Upper lobe of left lung (tissue), 6 donors: ENCODE measurements around the gene TEX264. TPM values are rescaled to one million over a fixed set of nuclear protein-coding genes. Genes with fewer than 3 reads are reported as not detected.
A peak's percentile ranks its signal among the peaks of the same experiment; 100 is the strongest.

ENCODE experiments used
- ATAC-seq, 2 donors: fragments of 200-7000 bp; cut with Tn5 transposase; one replicate each; pipeline ENCODE4 v1.9.1; 2022; ENCODE audit warnings: mild to moderate bottlenecking in 2 of 2, moderate library complexity in 2 of 2; ENCODE audit not compliant: low FRiP score in 2 of 2
- DNase-seq, 2 donors: peaks; one replicate each; pipeline ENCODE4 v3.0.0-alpha.2; 2019 to 2020
- H3K27ac ChIP-seq, 4 donors: fragments of 200-600 bp; sonication (generic); one replicate each; pipeline ENCODE4 v1.5.1; 2016 to 2019
- H3K27me3 ChIP-seq, 4 donors: fragments of 200-600 bp; sonication (generic); one replicate each; pipeline ENCODE4 v1.5.1; 2017 to 2019
- H3K36me3 ChIP-seq, 4 donors: fragments of 200-600 bp; sonication (generic); one replicate each; pipeline ENCODE4 v1.5.1; 2016 to 2019
- H3K4me1 ChIP-seq, 4 donors: fragments of 200-600 bp; sonication (generic); one replicate each; pipeline ENCODE4 v1.5.1; 2018 to 2019
- H3K4me3 ChIP-seq, 4 donors: fragments of 200-600 bp; sonication (generic); one replicate each; pipeline ENCODE4 v1.5.1; 2017 to 2019; ENCODE audit warnings: mild to moderate bottlenecking in 2 of 4, moderate library complexity in 1 of 4
- H3K9me3 ChIP-seq, 4 donors: fragments of 200-600 bp; sonication (generic); one replicate each; pipeline ENCODE4 v1.5.1; 2018 to 2019
- CTCF ChIP-seq, 6 experiments: fragments of 450-650 bp in 4 of 6; fragments of 200-600 bp in 2 of 6; sonication (generic) in 2 of 6; IDR thresholded peaks; one replicate each; pipeline ENCODE4 v1.5.1; 2016 to 2019; ENCODE audit warnings: antibody characterized with exemption in 6 of 6
- EP300 ChIP-seq, 4 donors: sonication (generic); formaldehyde crosslinking; IDR thresholded peaks; one replicate each; pipeline ENCODE4 v1.5.1; 2017; ENCODE audit warnings: antibody characterized with exemption in 4 of 4, control low read depth in 2 of 4
- POLR2A ChIP-seq, 4 donors: fragments of 450-650 bp; IDR thresholded peaks; one replicate each; pipeline ENCODE4 v1.5.1; 2016 to 2017; ENCODE audit warnings: antibody characterized with exemption in 4 of 4, mild to moderate bottlenecking in 2 of 4
- POLR2AphosphoS5 ChIP-seq, 2 donors: sonication (generic); formaldehyde crosslinking; IDR thresholded peaks; one replicate each; pipeline ENCODE4 v1.5.1; 2017; ENCODE audit warnings: antibody characterized with exemption in 2 of 2
- WGBS, 2 donors: methylation state at CpG; one replicate each; pipeline ENCODE4 v1.1.5; 2017 to 2018; 5-methylcytosine and 5-hydroxymethylcytosine counted together
- total RNA-seq, 6 donors: library from RNA; depleted of rRNA in 4 of 6; stranded (reverse); fragments of >200 nt in 4 of 6; gene quantifications; one replicate each; pipeline versions ENCODE4 v1.1.0 to v1.2.1, GENCODE V29; 2016 to 2021
- donor health status: DM: no; HTN: no; CAD: no; lungs with moderate emphysema.
- donor health status: DM: no; HTN: yes; CAD: no; lungs with severe emphysema.

TEX264 gene
- total RNA-seq, 6 donors from 2014 or later: 40.4 to 86.5 (median 55.5) TPM

DNA sequence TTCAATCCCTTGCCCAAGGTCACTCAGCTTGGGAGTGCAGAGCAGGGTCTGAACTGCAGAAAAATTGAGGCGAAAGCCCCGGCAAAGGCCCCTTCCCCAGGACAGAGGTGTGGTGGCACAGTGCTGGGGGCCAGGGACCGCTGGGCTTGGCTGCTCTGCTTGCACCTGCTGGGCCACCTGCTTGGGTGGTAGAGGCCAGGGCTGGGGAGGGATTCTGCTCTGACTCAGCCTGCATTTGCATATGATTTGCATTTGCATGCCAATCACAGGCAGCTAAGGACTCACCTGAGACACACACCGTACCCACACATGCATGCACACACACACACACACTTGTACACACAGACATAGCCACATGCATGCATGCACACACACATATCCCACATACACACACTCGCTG, 45.8 kb downstream of the TEX264 start:
- Histone ChIP-seq H3K27me3 (no peaks in the 10 kb centered on the region), H3K4me1 (no peaks in the 10 kb centered on the region), H3K36me3 (no peaks in the 10 kb centered on the region), H3K27ac (no peak overlapping the region), H3K4me3 (no peak overlapping the region), H3K9me3 (no peaks in the 10 kb centered on the region)
- 79 to 89% methylated on average over 2 to 5 of the region's 5 CpGs for WGBS, 2 donors
- no peak for DNase-seq
- no peak for TF ChIP-seq EP300 (IDR thresholded peaks at IDR 0.05)
- TF ChIP-seq POLR2A (IDR thresholded peaks at IDR 0.05): no peak
- TF ChIP-seq POLR2AphosphoS5 (IDR thresholded peaks at IDR 0.05): no peak
- TF ChIP-seq CTCF (IDR thresholded peaks at IDR 0.05): no peak
- ATAC-seq: no peak

DNA sequence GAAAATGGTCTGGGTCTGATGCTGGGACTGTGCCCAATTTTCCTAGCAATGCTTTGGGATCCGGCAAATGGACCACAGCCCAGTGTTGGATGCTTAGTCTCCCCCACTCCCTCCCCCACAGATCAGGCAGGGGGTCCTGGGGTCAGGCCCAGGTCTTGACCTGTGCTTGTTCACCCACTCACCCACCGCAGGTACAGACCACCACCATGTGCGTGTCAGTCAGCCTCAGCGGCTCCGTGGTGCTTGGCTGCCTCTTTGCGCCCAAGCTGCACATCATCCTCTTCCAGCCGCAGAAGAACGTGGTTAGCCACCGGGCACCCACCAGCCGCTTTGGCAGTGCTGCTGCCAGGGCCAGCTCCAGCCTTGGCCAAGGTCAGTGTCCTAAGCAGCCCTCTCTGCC, 46.4 kb downstream of the TEX264 start:
- ATAC-seq (no peak), DNase-seq (peak in 1 of 2 donors; percentile 68)
- H3K27ac ChIP-seq: no peak overlapping the region
- H3K4me1 ChIP-seq: no peaks in the 10 kb centered on the region
- no peaks in the 10 kb centered on the region for H3K27me3 ChIP-seq
- no peak overlapping the region for H3K4me3 ChIP-seq
- H3K9me3 ChIP-seq: no peaks in the 10 kb centered on the region
- WGBS, 2 donors: 92 to 93% methylated on average over 10 of the region's 10 CpGs
- H3K36me3 ChIP-seq: no peaks in the 10 kb centered on the region
- no peak for TF ChIP-seq POLR2AphosphoS5 (IDR thresholded peaks at IDR 0.05)

DNA sequence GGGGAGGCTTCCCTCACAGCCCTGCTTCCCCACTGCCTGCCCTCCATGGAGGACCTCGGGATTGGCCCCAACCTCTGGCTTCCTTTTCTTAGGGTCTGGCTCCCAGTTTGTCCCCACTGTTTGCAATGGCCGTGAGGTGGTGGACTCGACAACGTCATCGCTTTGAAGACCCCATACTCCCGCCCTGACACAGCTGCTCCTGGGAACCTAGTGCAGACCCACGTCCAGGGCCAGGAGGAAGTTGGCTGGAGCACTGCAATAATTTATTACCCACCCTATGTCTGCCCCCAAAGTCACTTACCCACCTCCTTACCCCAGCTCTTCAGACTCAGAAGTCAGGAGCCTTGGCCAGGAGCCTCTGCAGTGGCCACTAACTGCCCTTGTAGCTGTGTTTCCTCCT, 46.9 kb downstream of the TEX264 start:
- Histone ChIP-seq H3K36me3 (no peaks in the 10 kb centered on the region), H3K27me3 (no peaks in the 10 kb centered on the region), H3K9me3 (no peaks in the 10 kb centered on the region), H3K4me3 (no peak overlapping the region), H3K4me1 (no peaks in the 10 kb centered on the region), H3K27ac (no peak overlapping the region)
- TF ChIP-seq CTCF (IDR thresholded peaks at IDR 0.05) (no peak), POLR2A (IDR thresholded peaks at IDR 0.05) (no peak), EP300 (IDR thresholded peaks at IDR 0.05) (no peak), POLR2AphosphoS5 (IDR thresholded peaks at IDR 0.05) (no peak)
- 63 to 75% methylated on average over 3 to 7 of the region's 7 CpGs for WGBS, 2 donors
- no peak for ATAC-seq
- DNase-seq: no peak

GRCh38 chr3:51718547-51719409, 47.7 kb downstream of the TEX264 start:
- Histone ChIP-seq H3K4me3 (no peak overlapping the region), H3K36me3 (no peaks in the 10 kb centered on the region), H3K9me3 (no peaks in the 10 kb centered on the region), H3K4me1 (no peaks in the 10 kb centered on the region), H3K27me3 (no peaks in the 10 kb centered on the region), H3K27ac (no peak overlapping the region)
- ATAC-seq (peak; percentile 32 to 68), DNase-seq (peak in 1 of 2 donors; percentile 70)
- TF ChIP-seq POLR2A (IDR thresholded peaks at IDR 0.05) (no peak), CTCF (IDR thresholded peaks at IDR 0.05) (peak; percentile 33 to 82 (median 46)), POLR2AphosphoS5 (IDR thresholded peaks at IDR 0.05) (no peak), EP300 (IDR thresholded peaks at IDR 0.05) (no peak)
- 46 to 53% methylated on average over 16 of the region's 16 CpGs for WGBS, 2 donors

DNA sequence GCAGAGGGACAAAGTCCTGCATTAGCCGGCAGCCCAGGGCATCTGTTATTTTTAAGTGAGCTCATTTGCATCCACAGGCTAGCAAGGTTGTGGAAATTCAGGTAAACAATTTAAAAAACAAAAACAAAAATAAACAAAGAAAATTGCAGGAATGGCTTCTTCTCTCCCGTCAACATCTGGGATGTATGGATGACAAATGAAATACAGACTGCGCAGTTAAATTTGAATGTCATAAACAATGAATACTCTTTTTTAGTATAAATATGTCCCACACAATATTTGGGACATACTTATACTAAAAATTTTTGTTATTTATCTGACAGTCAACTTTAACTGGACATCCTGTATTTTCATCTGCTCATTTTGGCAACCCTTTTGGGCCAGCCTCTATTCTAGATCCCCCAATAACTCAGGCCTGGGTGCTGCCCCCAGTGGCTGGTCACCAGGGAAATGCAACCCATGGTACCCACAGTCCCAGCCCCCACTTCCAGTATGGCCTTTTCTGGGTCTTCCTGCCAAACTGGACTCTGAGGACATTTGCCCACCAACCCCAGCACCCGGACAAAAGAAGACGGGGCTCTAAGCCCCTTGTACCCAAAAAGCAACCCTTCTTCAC, 48.5 kb downstream of the TEX264 start:
- no peak for ATAC-seq
- TF ChIP-seq POLR2AphosphoS5 (IDR thresholded peaks at IDR 0.05) (no peak), EP300 (IDR thresholded peaks at IDR 0.05) (no peak), CTCF (IDR thresholded peaks at IDR 0.05) (no peak), POLR2A (IDR thresholded peaks at IDR 0.05) (no peak)
- Histone ChIP-seq H3K27ac (no peak overlapping the region), H3K36me3 (no peaks in the 10 kb centered on the region), H3K4me3 (no peak overlapping the region), H3K4me1 (no peaks in the 10 kb centered on the region), H3K9me3 (no peaks in the 10 kb centered on the region), H3K27me3 (no peaks in the 10 kb centered on the region)
- DNase-seq: no peak
- WGBS, 2 donors: 69 to 77% methylated on average over 5 of the region's 5 CpGs
